D341Med (cell line): Measurements from ENCODE around the gene UNC5A.

Experiments
- DNase-seq: peaks from one replicate; pipeline ENCODE4 v3.0.0; 2012; ENCODE audit warnings: low spot score

The UNC5A gene

DNA sequence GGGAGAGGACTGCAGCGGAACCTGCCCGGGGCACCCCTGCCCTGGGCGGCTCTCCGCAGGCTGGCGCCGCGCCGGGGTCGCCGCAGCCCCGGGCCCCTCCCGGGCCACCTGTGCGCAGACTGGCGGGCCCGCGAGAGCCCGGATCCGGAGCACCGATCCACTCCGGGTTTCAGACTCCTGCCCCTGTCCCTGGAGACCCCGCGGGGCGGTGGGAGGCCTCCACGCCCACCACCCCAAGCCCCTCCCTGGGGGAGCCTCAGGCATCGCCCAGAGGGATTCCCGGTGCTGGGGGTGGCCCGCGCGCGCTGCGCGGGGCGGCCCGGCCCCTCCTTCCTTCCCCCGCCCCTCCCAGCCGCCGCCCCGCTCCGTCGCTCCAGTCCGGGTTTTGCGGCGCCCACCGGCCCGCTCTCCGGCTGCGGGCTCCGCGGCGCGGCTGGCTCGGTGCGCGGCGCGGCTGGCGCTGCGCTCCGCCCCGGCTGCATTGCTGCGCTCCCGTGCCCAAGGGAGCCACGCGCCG is at the start of gene UNC5A:
TSS of gene UNC5A (plus strand) at position 479 of the 517 bp plus-strand sequence. CDS start 192 bp downstream, outside the sequence.
- peak; percentile 95 for DNase-seq

DNA sequence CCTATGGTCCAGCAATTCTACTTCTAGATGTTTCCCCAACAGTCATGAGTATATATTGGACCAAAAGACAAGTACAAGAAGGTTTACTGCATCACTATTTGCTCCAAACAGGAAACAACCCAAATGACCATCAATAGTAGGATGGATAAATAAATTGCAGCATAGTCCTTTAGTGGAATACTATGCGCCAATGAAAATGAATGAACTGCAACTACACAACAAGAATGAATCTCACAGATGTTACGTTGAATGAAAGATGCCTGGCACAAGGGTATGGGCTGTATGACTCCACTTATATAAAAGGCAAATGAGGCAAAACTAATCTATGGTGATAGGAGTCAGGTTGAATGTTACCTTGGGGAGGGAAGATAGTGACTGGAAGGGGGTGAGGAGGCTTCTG is 48.6 kb upstream of the UNC5A start:
- no peak for DNase-seq

- no peak for DNase-seq
Observed at GRCh38 chr5:176762489-176762888, 47.9 kb upstream of the UNC5A start.

DNA sequence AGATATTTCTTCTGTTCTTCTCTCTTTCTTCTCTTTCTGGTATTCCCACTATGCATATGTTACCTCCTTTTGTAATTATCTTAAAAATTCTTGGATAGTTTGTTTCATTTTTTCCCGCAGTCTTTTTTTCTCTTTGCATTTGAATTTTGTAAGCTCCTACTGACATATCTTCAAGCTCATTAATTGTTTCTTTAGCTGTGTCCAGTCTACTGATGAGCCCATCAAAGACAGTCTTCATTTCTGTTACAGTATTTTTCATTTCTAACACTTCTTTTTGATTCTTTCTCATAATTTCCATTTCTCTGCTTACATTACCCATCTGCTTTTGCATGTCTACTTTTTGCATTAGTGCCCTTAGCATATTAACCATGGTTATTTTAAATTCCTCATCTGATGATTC is 44.7 kb upstream of the UNC5A start:
- no peak for DNase-seq

DNA sequence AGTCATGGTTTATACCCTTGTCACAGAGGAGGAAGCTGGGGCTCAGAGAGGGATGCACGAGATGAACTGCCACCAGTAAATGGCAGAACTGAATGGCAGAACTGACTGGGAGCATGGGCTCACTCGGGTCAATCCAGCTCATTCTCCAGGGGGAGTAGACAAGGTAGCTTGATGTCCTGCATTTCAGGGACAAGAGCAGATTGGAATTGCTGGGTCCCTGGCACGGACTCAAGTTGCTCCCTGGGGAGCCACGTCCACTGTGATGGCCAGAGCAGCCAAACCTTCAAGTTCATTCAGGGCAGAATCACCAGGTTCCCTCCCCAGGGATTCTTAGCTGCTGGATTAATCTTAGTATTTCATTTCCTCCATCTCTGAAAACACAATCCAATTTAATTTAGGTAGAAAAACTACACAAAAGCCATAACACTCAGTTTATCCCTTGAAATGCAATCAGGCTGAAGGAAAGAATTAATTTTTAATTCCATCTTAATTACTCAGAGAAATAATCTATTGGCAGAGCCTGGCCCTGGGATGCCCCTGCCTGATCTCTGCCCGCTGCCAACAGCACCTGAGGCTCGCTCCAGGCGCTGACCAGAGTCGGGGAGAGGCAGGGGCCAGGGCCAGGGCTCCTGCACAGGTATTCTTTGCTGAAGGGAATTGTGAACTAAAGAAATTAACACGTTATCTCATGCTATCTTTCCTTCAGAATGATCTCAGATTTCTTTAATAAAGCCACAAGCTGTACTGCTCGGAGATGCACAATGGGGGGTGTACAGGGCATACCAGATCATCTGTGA is 42.0 kb upstream of the UNC5A start:
- DNase-seq: no peak

DNA sequence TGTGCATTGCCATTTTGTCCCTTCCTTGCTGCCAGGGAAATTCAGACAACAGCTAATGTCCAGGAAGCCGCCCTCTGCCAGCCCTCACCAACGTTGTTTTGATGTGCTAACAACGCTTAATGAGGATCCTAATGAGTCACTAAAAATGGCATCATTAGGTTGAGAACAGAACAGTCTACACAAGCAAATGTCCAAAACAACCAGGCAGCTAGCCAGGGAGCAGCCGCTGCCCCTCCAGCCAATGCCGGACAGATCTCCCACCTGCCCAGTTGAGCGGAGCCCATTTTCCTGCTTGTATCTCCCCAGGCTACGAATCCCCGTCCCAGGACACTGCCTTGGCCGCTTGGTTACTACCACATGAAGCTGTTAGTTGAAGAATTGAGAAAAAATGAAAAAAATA is 40.4 kb upstream of the UNC5A start:
- no peak for DNase-seq

DNA sequence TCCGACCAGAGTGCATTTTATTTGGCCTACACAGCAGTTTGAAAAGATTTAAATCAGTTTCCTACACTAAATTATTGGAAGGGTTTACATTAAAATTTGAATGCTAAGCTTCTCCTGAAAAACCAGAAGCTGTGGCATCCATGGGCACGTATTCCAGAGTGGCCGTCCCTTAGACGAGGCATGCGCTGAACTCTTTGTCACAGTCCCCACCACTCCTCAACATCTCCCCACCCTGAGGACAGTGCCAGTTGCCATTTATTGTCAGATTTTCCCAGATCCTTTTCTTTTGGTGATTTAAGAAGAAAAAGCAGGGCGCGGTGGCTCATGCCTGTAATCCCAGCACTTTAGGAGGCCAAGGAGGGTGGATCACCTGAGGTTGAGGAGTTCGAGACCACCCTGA is 39.9 kb upstream of the UNC5A start:
- no peak for DNase-seq

- no peak for DNase-seq
Observed at GRCh38 chr5:176771102-176771845, 39.1 kb upstream of the UNC5A start.

- no peak for DNase-seq
Observed at GRCh38 chr5:176772271-176773210, 37.8 kb upstream of the UNC5A start.

DNA sequence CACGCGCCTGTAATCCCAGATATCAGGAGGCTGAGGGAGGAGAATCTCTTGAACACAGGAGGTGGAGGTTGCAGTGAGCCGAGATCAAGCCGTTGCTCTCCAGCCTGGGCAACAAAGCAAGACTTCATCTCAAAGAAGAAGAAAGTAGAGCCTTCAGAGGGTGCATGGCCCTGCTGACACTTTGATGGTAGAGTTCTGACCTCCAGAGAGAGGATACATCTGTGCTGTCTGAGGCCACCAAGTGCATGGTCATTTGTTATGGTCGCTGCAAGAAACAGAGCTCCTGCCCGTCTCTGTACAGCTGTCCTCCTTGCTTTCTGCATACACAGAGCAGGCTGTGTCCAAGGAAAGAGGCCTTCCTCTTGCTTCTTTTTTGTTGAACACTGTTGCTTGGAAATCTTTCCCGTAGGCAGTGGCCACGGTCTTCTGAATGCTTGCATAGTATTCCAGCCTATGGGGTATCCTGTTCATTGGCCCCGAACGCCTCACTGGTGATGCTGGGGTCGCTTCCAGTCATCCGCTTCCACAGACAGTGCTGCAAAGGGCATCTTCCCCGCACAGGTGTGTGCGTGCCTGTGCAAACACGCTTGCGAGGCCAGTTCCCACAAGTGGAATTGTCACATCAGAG is 36.8 kb upstream of the UNC5A start:
- DNase-seq: no peak

- DNase-seq: no peak
Observed at GRCh38 chr5:176774216-176775171, 35.9 kb upstream of the UNC5A start.

GRCh38 chr5:176775409-176775808 is 35.0 kb upstream of the UNC5A start:
- DNase-seq: no peak

DNA sequence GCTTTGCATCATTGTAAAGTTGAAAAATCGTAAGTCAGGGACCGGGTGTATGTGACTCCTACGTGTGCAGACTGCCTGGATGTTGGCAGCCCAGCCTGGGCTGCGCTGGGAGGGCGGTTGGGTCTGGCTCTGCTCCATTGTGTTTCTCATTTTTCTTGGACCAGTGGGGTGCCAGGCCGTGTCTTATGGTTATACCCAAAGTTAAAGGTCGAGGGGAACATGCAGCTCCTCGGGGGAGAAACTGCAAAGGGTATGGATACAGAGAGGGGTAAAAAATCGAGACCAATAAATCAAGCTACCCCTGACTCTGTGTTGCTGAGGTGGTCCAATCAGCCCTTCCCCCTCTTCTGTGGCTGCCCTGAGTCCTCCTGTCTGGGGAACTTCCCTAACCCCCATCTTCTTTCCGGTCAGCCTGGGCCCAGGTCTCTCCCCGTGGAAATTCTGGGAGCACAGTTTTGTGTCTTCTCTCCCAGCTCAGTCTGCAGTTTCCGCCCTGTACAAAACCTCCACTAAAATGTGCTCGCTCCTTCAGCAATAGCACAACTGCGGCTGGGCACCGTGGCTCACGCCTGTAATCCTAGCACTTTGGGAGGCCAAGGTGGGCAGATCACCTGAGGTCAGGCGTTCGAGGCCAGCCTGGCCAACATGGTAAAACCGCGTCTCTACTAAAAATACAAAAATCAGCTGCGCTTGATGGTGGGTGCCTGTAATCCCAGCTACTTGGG is 34.1 kb upstream of the UNC5A start:
- no peak for DNase-seq

GRCh38 chr5:176776916-176777315 is 33.4 kb upstream of the UNC5A start:
- DNase-seq: no peak

GRCh38 chr5:176778921-176779465 is 31.4 kb upstream of the UNC5A start:
- DNase-seq: no peak

DNA sequence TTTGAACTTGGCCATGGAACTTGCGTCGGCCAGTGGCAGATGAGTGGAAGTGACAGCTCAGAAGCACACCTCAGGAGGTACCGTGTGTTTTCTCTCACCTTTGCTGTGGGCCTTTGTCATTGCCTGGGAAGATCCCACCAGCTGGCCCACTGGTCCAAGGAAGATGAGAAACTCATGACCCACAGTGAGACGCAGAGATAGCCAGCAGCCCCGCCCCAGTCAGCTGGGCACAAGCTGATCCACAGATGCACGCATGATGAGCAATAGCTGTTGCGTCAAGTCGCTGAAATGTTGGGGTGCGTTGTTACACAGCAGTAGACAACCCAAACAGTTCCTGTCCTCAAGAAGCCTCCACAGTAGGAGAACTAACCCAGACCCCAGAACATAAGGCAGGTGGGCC is 30.8 kb upstream of the UNC5A start:
- DNase-seq: no peak

DNA sequence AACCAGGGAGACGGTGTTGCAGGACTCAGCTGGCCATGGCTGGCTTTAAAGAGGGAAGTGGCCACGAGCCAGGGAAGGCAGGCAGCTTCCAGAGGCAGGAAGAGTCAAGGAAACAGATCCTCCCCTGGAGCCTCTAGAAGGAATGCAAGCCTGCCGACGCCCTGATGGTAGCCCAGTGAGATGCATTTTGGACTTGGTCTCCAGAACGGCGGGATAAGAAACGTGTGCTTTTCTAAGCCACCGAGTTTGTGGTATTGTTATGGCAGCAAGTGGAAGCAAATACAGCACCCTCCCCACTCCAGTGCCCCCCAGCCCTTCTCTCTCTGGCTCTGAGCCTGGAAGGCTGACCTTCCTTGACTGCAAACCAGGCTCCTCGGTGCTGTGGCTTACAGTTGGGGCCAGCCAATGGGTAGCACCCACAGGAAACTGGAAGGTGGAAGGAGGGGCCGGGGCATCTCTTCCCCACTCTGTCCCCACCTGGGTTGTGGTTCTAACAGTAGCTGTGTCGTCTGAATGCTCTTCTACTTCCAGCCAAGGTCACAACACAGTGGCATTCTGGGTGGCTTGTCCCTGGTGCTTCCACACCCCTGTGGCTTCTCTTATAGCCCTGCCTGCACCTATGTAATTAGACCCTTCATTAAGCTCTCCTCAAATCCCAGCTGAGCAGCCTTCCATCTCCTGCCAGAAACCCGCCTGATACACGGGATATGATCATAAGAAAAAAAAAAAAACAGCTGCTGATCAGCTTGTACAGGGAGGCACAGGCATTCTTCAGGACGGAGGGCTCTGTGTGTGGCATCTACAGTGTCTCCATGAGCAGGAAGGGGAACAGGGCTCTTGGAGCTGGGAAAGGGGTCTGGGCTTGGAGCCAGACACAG is 29.9 kb upstream of the UNC5A start:
- no peak for DNase-seq

- DNase-seq: no peak
Observed at GRCh38 chr5:176781054-176781375, 29.3 kb upstream of the UNC5A start.
